HepG2 (cell line): ENCODE measurements around the gene SPECC1L. TPM values are rescaled to one million over a fixed set of nuclear protein-coding genes. Genes with fewer than 3 reads are reported as not detected.

Experiments used
- ATAC-seq: fragments of 200-7000 bp; cut with Tn5 transposase; 3 replicates; pipeline ENCODE4 v1.9.1; 2020; ENCODE audit warnings: mild to moderate bottlenecking, moderate library complexity
- BruUV-seq: library from RNA; stranded (reverse); fragments of 400-500 nt; replicated peaks from 2 replicates; lab custom pipeline; 2021; lab: Mats Ljungman, UMichigan
- CTCF ChIA-PET: fragments of 300-600 bp; formaldehyde crosslinking; extraction: SDS; loops from one replicate; lab custom pipeline; 2021; ENCODE audit warnings: low total read pairs, inconsistent platforms, low intra/inter-chr PET ratio; lab: Yijun Ruan, JAX
- POLR2A ChIA-PET: fragments of 350-600 bp; sonication (Branson Sonifier 250); formaldehyde crosslinking; loops from one replicate; lab custom pipeline; 2020; ENCODE audit warnings: antibody characterized with exemption, inconsistent platforms; lab: Yijun Ruan, JAX
- DNase-seq: peaks from one replicate; pipeline ENCODE4 v3.0.0-alpha.2; 2015; ENCODE audit warnings: low spot score
- FAIRE-seq: peaks from 3 replicates; lab custom pipeline; 2011; peaks lifted over from hg19 to GRCh38; lab: Jason Lieb, UNC
- H2AFZ ChIP-seq: one replicate; pipeline ENCODE4 v1.6.1; 2011; ENCODE audit warnings: low read length, inconsistent platforms
- H3K27ac ChIP-seq: fragments of 300-600 bp; 3 replicates; pipeline ENCODE4 v1.8.0; 2011; ENCODE audit warnings: mixed run types, mild to moderate bottlenecking, mixed read lengths, low read length, inconsistent platforms; ENCODE audit not compliant: insufficient read depth; ENCODE audit errors: extremely low read length
- H3K27me3 ChIP-seq, 2 experiments: fragments of 200-600 bp in 1 of 2; 2 replicates in 1 of 2; 3 replicates in 1 of 2; pipeline versions ENCODE4 v1.6.0 to v1.8.0; 2011; ENCODE audit warnings: low read length in 2 of 2, mild to moderate bottlenecking in 2 of 2, moderate library complexity in 2 of 2, inconsistent platforms in 1 of 2; ENCODE audit not compliant: insufficient read depth in 2 of 2, control insufficient read depth in 1 of 2
- H3K36me3 ChIP-seq, 2 experiments: fragments of 200-600 bp in 1 of 2; replicated peaks in 1 of 2; 2 replicates in 1 of 2; 3 replicates in 1 of 2; pipeline versions ENCODE4 v1.5.1 to v1.8.0; 2011; ENCODE audit warnings: low read length in 2 of 2, inconsistent platforms in 1 of 2; ENCODE audit not compliant: insufficient read depth in 2 of 2, control insufficient read depth in 1 of 2
- H3K4me1 ChIP-seq: 2 replicates; pipeline ENCODE4 v1.5.1; 2012; ENCODE audit warnings: low read length, inconsistent platforms; ENCODE audit not compliant: insufficient read depth
- H3K4me2 ChIP-seq: 2 replicates; pipeline ENCODE4 v1.6.0; 2011; ENCODE audit warnings: low read depth, low read length, inconsistent platforms
- H3K4me3 ChIP-seq, 3 experiments: fragments of 200-600 bp in 1 of 3; sonication (generic), shearing (Covaris generic) in 1 of 3; replicated peaks in 1 of 3; 2 replicates each; pipeline ENCODE4 v1.5.1; 2011 to 2016; ENCODE audit warnings: low read length in 3 of 3, inconsistent platforms in 2 of 3, low read depth in 2 of 3, mild to moderate bottlenecking in 2 of 3, control low read depth in 1 of 3, mixed read lengths in 1 of 3; ENCODE audit not compliant: insufficient read depth in 1 of 3
- H3K79me2 ChIP-seq: one replicate; pipeline ENCODE4 v1.6.1; 2011; ENCODE audit warnings: low read length, inconsistent platforms; ENCODE audit not compliant: insufficient read depth
- H3K9ac ChIP-seq: 2 replicates; pipeline ENCODE4 v1.6.0; 2011; ENCODE audit warnings: mild to moderate bottlenecking, low read depth, low read length, inconsistent platforms; ENCODE audit not compliant: insufficient read depth
- H3K9me3 ChIP-seq: 2 replicates; pipeline ENCODE4 v1.5.1; 2012; ENCODE audit warnings: mild to moderate bottlenecking, low read length
- H4K20me1 ChIP-seq: 2 replicates; pipeline ENCODE4 v1.6.0; 2011; ENCODE audit warnings: inconsistent platforms, mild to moderate bottlenecking, low read length, moderate library complexity; ENCODE audit not compliant: insufficient read depth
- RNF2 ChIP-seq: fragments of 450-650 bp; conservative IDR thresholded peaks from 2 replicates; pipeline ENCODE4 v1.6.1; 2016; ENCODE audit warnings: low read depth
- SRY ChIP-seq: sonication (generic); formaldehyde crosslinking; IDR thresholded peaks from 2 replicates; pipeline ENCODE4 v1.8.0; 2022; ENCODE audit warnings: mild to moderate bottlenecking, missing genetic modification reagents
- ZNF121 ChIP-seq: sonication (generic); formaldehyde crosslinking; IDR thresholded peaks from 2 replicates; pipeline ENCODE4 v1.5.0; 2020; ENCODE audit warnings: mild to moderate bottlenecking, missing genetic modification reagents
- WGBS: methylation state at CpG from one replicate; pipeline ENCODE4 v1.1.6; 2017; ENCODE audit warnings: low lambda C conversion rate; 5-methylcytosine and 5-hydroxymethylcytosine counted together
- in situ Hi-C: cut with HindIII; loops from 2 replicates; pipeline ENCODE4 v1.10.0; 2017; ENCODE audit warnings: low pct_unique_long_range_greater_than_20kb; ENCODE audit not compliant: extremely low pct_ligation_motif_present
- intact Hi-C: fragments of 100-400 bp; cut with micrococcal nuclease; formaldehyde crosslinking; loops from one replicate; pipeline ENCODE4 v1.10.0; 2022; ENCODE audit not compliant: unreplicated experiment
- polyA plus RNA-seq, 8 experiments: library from polyadenylated mRNA; depleted of rRNA in 3 of 8; stranded (reverse) in 7 of 8; unstranded in 1 of 8; fragments of >200 nt; fragmentation: Illumina TruSeq in 4 of 8; extraction: Trizol in 4 of 8; gene quantifications; 2 replicates each; pipeline versions ENCODE4 v1.2.1 to v1.2.3, GENCODE V29; 2011 to 2016; ENCODE audit warnings: low read depth in 4 of 8, missing spikeins in 1 of 8, mixed read lengths in 1 of 8; ENCODE audit not compliant: insufficient read depth in 1 of 8
- total RNA-seq, 5 experiments: library from RNA; depleted of rRNA; stranded (reverse); fragments of >200 nt; fragmentation: Illumina TruSeq; extraction: Trizol; gene quantifications; 2 replicates each; pipeline ENCODE4 v1.2.3, GENCODE V29; 2016; ENCODE audit warnings: low read depth in 1 of 5
- TF ChIP-seq, protein P1 (sequence below): sonication (generic); formaldehyde crosslinking; IDR thresholded peaks from 2 replicates; pipeline ENCODE4 v1.4.0; 2020; ENCODE audit warnings: missing genetic modification reagents, mild to moderate bottlenecking, borderline replicate concordance
- TF ChIP-seq, protein P2 (sequence below): sonication (generic); formaldehyde crosslinking; IDR thresholded peaks from 2 replicates; pipeline ENCODE4 v1.4.0; 2020; ENCODE audit warnings: missing genetic modification reagents

SPECC1L gene
- total and polyA plus RNA-seq, 2 of the 13 experiments (the other 11 are each of a cell fraction or from before 2014, with no cell fraction given): 14.1 to 30.3 TPM

DNA sequence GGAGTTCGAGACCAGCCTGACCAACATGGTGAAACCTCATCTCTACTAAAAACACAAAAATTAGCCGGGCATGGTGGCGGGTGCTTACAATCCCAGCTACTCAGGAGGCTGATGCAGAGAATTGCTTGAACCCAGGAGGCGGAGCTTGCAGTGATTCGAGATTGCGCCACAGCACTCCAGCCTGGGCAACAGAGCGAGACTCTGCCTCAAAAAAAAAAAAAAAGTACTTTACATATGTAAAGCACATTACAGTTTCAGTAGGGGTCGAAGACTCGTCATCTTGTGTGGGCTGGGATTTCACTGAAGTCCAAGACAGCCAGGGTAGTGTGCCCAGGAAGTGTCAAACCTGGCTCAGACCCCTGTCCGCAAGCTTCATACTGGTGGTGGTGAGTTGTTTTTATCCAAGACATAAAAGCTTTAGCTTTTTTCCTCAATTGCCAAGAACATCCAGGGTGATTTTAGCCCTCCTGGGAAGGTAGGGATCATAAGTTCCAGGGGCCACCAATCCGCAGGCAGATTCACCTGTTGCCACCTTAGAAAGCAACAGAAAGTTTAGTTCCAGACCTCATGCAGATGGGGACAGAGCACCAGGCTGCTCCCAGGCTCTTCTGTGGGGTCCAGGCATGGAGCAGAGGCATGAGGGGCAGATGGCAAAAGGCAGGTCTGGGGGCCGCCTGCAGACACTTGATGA lies 135.1 kb downstream of the SPECC1L start:
- H2AFZ ChIP-seq: no peak overlapping the region
- POLR2A ChIA-PET: no interaction called here
- no TSS peak for BruUV-seq
- 98% methylated on average over 12 of the region's 12 CpGs for WGBS
- DNase-seq: no peak
- CTCF ChIA-PET: no interaction called here
- H3K79me2 ChIP-seq: no peaks in the 10 kb centered on the region
- intact Hi-C loops (no loop called here), in situ Hi-C loops (no loop called here)
- H4K20me1 ChIP-seq: no peaks in the 10 kb centered on the region
- H3K4me3 ChIP-seq: no peak overlapping the region
- no peaks in the 10 kb centered on the region for H3K9me3 ChIP-seq
- no peak for FAIRE-seq
- ATAC-seq: no peak
- H3K36me3 ChIP-seq: peaks cover 16 to 56% of the 10 kb centered on the region in 2 experiments
- 0 out of 2 replicates have a peak, but pooled peaks cover under 1% of the 10 kb centered on the region for H3K4me1 ChIP-seq
- H3K9ac ChIP-seq: no peak overlapping the region
- no peaks in the 10 kb centered on the region for H3K27me3 ChIP-seq
- H3K4me2 ChIP-seq: no peak overlapping the region
- TF ChIP-seq RNF2: no peak
- TF ChIP-seq, protein P1, sequence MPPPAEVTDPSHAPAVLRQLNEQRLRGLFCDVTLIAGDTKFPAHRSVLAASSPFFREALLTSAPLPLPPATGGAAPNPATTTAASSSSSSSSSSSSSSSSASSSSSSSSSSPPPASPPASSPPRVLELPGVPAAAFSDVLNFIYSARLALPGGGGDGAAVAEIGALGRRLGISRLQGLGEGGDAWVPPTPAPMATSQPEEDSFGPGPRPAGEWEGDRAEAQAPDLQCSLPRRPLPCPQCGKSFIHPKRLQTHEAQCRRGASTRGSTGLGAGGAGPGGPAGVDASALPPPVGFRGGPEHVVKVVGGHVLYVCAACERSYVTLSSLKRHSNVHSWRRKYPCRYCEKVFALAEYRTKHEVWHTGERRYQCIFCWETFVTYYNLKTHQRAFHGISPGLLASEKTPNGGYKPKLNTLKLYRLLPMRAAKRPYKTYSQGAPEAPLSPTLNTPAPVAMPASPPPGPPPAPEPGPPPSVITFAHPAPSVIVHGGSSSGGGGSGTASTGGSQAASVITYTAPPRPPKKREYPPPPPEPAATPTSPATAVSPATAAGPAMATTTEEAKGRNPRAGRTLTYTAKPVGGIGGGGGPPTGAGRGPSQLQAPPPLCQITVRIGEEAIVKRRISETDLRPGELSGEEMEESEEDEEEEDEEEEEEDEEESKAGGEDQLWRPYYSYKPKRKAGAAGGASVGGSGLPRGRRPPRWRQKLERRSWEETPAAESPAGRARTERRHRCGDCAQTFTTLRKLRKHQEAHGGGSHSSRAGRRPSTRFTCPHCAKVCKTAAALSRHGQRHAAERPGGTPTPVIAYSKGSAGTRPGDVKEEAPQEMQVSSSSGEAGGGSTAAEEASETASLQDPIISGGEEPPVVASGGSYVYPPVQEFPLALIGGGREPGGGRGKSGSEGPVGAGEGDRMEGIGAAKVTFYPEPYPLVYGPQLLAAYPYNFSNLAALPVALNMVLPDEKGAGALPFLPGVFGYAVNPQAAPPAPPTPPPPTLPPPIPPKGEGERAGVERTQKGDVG (CRISPR knock-in tag): no peak
- TF ChIP-seq ZNF121 (CRISPR knock-in tag): 0 out of 2 replicates have a peak, but pooled peaks have one; percentile 10
- TF ChIP-seq, protein P2, sequence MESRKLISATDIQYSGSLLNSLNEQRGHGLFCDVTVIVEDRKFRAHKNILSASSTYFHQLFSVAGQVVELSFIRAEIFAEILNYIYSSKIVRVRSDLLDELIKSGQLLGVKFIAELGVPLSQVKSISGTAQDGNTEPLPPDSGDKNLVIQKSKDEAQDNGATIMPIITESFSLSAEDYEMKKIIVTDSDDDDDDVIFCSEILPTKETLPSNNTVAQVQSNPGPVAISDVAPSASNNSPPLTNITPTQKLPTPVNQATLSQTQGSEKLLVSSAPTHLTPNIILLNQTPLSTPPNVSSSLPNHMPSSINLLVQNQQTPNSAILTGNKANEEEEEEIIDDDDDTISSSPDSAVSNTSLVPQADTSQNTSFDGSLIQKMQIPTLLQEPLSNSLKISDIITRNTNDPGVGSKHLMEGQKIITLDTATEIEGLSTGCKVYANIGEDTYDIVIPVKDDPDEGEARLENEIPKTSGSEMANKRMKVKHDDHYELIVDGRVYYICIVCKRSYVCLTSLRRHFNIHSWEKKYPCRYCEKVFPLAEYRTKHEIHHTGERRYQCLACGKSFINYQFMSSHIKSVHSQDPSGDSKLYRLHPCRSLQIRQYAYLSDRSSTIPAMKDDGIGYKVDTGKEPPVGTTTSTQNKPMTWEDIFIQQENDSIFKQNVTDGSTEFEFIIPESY: no peak
- TF ChIP-seq SRY (CRISPR knock-in tag): no peak
- no peak overlapping the region for H3K27ac ChIP-seq
